Mesendoderm (in vitro differentiated cells): ENCODE results near the gene SLTM. TPM values are rescaled to one million over a fixed set of nuclear protein-coding genes. Genes with fewer than 3 reads are reported as not detected.
A peak's percentile ranks its signal among the peaks of the same experiment; 100 is the strongest.

ENCODE experiments used
- DNase-seq: peaks from one replicate; pipeline ENCODE4 v3.0.0; 2013
- H2AK5ac ChIP-seq: 2 replicates; pipeline ENCODE4 v1.6.1; 2013; ENCODE audit warnings: low read length, inconsistent platforms
- H2BK120ac ChIP-seq: 2 replicates; pipeline ENCODE4 v1.6.1; 2013; ENCODE audit warnings: low read depth, mild to moderate bottlenecking, low read length, moderate library complexity, mixed read lengths
- H2BK15ac ChIP-seq: replicated peaks from 2 replicates; pipeline ENCODE4 v1.6.1; 2013; ENCODE audit warnings: low read depth, mild to moderate bottlenecking, moderate library complexity
- H2BK5ac ChIP-seq: 2 replicates; pipeline ENCODE4 v1.6.1; 2013; ENCODE audit warnings: low read length, inconsistent platforms
- H3K18ac ChIP-seq: 2 replicates; pipeline ENCODE4 v1.6.1; 2013; ENCODE audit warnings: mild to moderate bottlenecking, low read length, mixed read lengths
- H3K23ac ChIP-seq: one replicate; pipeline ENCODE4 v1.6.1; 2013; ENCODE audit warnings: low read length
- H3K27ac ChIP-seq: 2 replicates; pipeline ENCODE4 v1.5.1; 2013; ENCODE audit warnings: low read depth, mild to moderate bottlenecking, inconsistent platforms, low read length, moderate library complexity
- H3K27me3 ChIP-seq: 2 replicates; pipeline ENCODE4 v1.6.1; 2013; ENCODE audit warnings: low read length, control low read depth, mild to moderate bottlenecking, inconsistent platforms; ENCODE audit not compliant: insufficient read depth, poor library complexity
- H3K36me3 ChIP-seq: 2 replicates; pipeline ENCODE4 v1.6.1; 2013; ENCODE audit warnings: low read length, inconsistent platforms; ENCODE audit not compliant: control insufficient read depth, insufficient read depth
- H3K4ac ChIP-seq: one replicate; pipeline ENCODE4 v1.6.1; 2013; ENCODE audit warnings: low read depth, mild to moderate bottlenecking, low read length, moderate library complexity
- H3K4me1 ChIP-seq: 2 replicates; pipeline ENCODE4 v1.6.1; 2013; ENCODE audit warnings: low read depth, low read length, inconsistent platforms; ENCODE audit not compliant: control insufficient read depth
- H3K4me2 ChIP-seq: 2 replicates; pipeline ENCODE4 v1.6.1; 2013; ENCODE audit warnings: low read length
- H3K4me3 ChIP-seq: 2 replicates; pipeline ENCODE4 v1.5.1; 2013; ENCODE audit warnings: mild to moderate bottlenecking, low read length
- H3K56ac ChIP-seq: one replicate; pipeline ENCODE4 v1.6.1; 2013; ENCODE audit warnings: low read length
- H3K79me1 ChIP-seq: 2 replicates; pipeline ENCODE4 v1.6.1; 2013; ENCODE audit warnings: low read length, inconsistent platforms
- H3K79me2 ChIP-seq: 2 replicates; pipeline ENCODE4 v1.6.1; 2013; ENCODE audit warnings: mild to moderate bottlenecking, low read length; ENCODE audit not compliant: control insufficient read depth, insufficient read depth
- H3K9ac ChIP-seq: 2 replicates; pipeline ENCODE4 v1.6.1; 2013; ENCODE audit warnings: low read length, inconsistent platforms
- H4K5ac ChIP-seq: one replicate; pipeline ENCODE4 v1.6.1; 2013; ENCODE audit warnings: low read length
- H4K8ac ChIP-seq: one replicate; pipeline ENCODE4 v1.6.1; 2013; ENCODE audit warnings: low read depth, mild to moderate bottlenecking, control low read depth, low read length, moderate library complexity
- WGBS: extraction: QIAGEN DNeasy Blood & Tissue Kit; methylation state at CpG from one replicate; pipeline ENCODE4 v1.1.7; 2013; ENCODE audit warnings: low lambda C conversion rate, missing lambda C conversion rate; ENCODE audit not compliant: insufficient coverage; ENCODE audit errors: extremely low coverage; 5-methylcytosine and 5-hydroxymethylcytosine counted together
- polyA plus RNA-seq, 2 experiments: library from polyadenylated mRNA; stranded (reverse); fragments of 200-250 nt; gene quantifications; one replicate each; pipeline ENCODE4 v1.2.3, GENCODE V29; 2013

SLTM gene
- polyA plus RNA-seq (2013, experiment 1 of 2) = 111 TPM
- 111 TPM for polyA plus RNA-seq (2013, experiment 2 of 2)

DNA sequence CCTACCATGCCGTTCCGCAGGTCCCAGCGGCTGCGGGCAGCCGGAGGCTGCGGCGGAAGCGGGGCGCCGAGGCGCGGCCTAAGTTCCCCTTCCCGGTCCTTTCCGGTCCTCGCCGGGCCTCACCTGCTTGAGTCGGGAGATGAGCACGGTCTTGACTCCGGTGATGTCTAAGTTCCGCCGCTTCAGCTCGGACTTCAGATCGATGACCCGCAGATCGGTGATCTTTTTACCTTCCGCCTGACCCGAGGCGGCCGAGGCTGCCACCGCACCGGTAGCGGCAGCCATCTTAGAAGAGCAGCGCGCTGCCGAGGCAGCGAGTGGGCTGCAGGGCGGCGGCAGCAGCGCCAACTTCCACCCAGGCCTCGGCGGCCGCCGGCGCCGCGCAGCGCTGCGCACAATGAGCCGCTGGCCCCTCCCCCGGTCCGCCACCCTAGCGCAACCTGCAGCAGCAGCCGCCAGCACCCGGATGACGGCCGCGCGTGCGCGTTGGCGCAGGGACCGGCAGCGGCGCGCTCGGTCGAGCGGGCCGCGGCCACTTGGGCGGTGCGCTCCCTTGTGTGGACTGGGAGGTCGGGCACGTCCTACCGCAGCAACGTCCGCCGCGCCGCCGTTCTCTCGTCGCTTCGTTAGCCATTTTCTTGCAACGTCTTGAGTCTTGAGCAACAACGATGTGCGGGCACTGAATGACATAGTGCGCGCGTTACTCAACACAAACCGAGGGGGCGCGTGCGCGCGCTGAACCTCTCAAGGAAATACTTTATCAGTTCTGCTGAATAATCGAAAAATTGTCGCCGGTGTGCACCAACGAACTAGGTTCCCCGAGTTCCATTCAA is at the start of gene SLTM:
SLTM (minus strand) TSS at position 399 of the 833 bp plus-strand sequence; CDS start at position 285, 114 bp downstream.
- Histone ChIP-seq H3K27me3 (no peaks in the 10 kb centered on the region), H2BK15ac (no peak within 1 kb of the TSS), H3K9ac (peak within 1 kb of the TSS; percentile 100), H3K4me1 (no peaks in the 10 kb centered on the region), H3K23ac (peak within 1 kb of the TSS; percentile 97), H4K5ac (peak within 1 kb of the TSS; percentile 41), H4K8ac (peak within 1 kb of the TSS; percentile 58), H3K18ac (peak within 1 kb of the TSS; percentile 100), H2BK5ac (peak within 1 kb of the TSS; percentile 84), H3K56ac (peak within 1 kb of the TSS; percentile 99), H3K79me1 (no peaks in the 10 kb centered on the region), H3K4me2 (peak within 1 kb of the TSS; percentile 73), H3K27ac (peak within 1 kb of the TSS; percentile 99), H3K79me2 (peaks cover 30% of the 10 kb centered on the region), H3K36me3 (no peaks in the 10 kb centered on the region), H2BK120ac (peak within 1 kb of the TSS; percentile 90), H3K4ac (peak within 1 kb of the TSS; percentile 100), H3K4me3 (peak within 1 kb of the TSS; percentile 100), H2AK5ac (no peak within 1 kb of the TSS)
- WGBS = no CpG with 5 or more reads among the region's 101 CpGs
- DNase-seq = peak; percentile 97

DNA sequence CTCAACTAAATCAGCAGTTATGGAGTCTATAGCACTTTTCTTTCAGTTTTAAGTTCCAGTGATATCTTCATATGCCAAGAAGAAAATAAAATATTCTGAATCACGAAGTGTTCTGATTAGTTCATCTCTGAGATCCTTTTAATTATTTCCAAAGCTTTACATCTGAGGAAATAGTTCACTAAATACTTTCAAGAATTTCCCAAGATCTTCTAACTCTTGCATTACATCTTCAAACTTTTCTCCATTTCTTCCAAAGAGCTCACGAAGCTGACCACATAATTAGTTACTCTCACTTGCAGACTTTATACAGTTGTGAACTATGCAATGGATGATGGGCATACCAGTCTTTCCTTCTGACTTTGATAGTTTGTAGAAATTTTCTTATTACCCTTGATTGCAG is 49.8 kb upstream of the SLTM start:
- H3K4me2 ChIP-seq = no peak overlapping the region
- H3K4ac ChIP-seq = no peak overlapping the region
- DNase-seq = no peak
- no peaks in the 10 kb centered on the region for H3K79me1 ChIP-seq
- H3K9ac ChIP-seq = no peak overlapping the region
- no peak overlapping the region for H4K5ac ChIP-seq
- no peak overlapping the region for H2BK15ac ChIP-seq
- H3K23ac ChIP-seq = no peak overlapping the region
- no peak overlapping the region for H3K56ac ChIP-seq
- WGBS = no CpG with 5 or more reads among the region's 2 CpGs
- no peak overlapping the region for H3K4me3 ChIP-seq
- no peak overlapping the region for H2BK5ac ChIP-seq
- no peaks in the 10 kb centered on the region for H3K36me3 ChIP-seq
- H4K8ac ChIP-seq = no peak overlapping the region
- no peak overlapping the region for H2AK5ac ChIP-seq
- H3K18ac ChIP-seq = no peak overlapping the region
- peaks cover 3% of the 10 kb centered on the region for H3K79me2 ChIP-seq
- no peak overlapping the region for H3K27ac ChIP-seq
- no peaks in the 10 kb centered on the region for H3K27me3 ChIP-seq
- H2BK120ac ChIP-seq = no peak overlapping the region
- peaks cover 2% of the 10 kb centered on the region for H3K4me1 ChIP-seq

DNA sequence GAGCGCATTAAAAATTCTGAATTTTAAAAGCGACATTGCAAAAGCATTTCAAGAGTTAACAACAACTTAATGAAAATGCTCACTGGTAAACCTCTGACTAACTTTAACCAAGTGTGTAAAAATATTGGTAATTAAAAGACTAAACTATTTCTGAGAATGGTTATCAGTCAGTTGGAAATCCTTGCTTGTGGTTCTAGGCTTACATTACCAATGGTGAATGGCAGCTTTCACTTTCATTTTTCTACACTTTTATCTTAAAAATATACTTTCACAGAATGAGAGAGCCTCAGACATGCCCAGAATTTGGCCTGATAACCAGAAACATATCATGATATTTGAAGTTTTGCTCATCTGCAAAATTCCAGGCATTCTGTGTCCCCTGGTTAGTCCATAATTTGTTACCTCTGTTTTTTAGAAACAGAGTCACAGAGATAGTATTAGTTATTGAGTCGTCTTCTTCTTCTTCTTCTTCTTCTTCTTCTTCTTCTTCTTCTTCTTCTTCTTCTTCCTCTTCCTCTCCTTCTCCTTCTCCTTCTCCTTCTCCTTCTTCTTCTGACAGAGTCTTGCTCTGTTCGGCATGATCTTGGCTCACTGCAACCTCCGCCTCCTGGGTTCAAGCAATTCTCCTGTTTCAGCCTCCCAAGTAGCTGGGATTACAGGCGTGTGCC is 48.5 kb upstream of the SLTM start:
- peaks cover under 1% of the 10 kb centered on the region for H3K4me1 ChIP-seq
- H4K8ac ChIP-seq = no peak overlapping the region
- no peak overlapping the region for H3K23ac ChIP-seq
- H3K27ac ChIP-seq = no peak overlapping the region
- H3K56ac ChIP-seq = no peak overlapping the region
- no peak overlapping the region for H2AK5ac ChIP-seq
- H3K4me3 ChIP-seq = no peak overlapping the region
- H3K36me3 ChIP-seq = no peaks in the 10 kb centered on the region
- no peak overlapping the region for H2BK15ac ChIP-seq
- no peak overlapping the region for H2BK120ac ChIP-seq
- H3K27me3 ChIP-seq = no peaks in the 10 kb centered on the region
- H3K9ac ChIP-seq = no peak overlapping the region
- H2BK5ac ChIP-seq = no peak overlapping the region
- no peaks in the 10 kb centered on the region for H3K79me1 ChIP-seq
- H3K4me2 ChIP-seq = no peak overlapping the region
- no peaks in the 10 kb centered on the region for H3K79me2 ChIP-seq
- no peak overlapping the region for H3K18ac ChIP-seq
- no CpG with 5 or more reads among the region's 6 CpGs for WGBS
- H3K4ac ChIP-seq = no peak overlapping the region
- H4K5ac ChIP-seq = no peak overlapping the region
- no peak for DNase-seq

DNA sequence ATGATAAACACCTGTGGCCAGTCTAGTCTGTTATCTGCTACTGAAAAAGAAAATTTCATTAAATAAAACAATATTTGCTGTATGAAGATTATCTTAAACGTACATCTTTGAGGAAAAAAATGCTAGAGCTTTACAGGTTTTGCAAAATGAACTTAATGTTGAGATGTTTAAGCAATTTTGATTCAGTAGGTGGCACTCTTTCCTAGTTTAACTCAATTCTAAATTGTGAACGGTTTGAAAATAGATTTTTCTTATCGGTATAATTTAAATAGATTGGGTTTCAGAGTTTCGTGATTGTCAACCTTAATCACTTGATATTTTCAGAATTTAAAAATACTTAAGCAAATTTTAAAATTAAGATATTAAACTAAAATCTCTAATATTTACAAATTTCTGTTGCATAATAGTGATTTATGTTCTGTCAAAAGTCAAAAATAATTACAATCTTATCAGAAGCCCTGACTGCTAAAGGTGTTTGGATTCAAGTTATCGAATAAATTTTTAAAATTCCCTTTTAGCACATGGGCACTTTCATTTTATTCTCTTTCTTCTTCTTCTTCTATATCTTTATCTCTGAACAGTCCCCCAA is 47.0 kb upstream of the SLTM start:
- no CpG with 5 or more reads among the region's 5 CpGs for WGBS
- H3K9ac ChIP-seq = no peak overlapping the region
- no peak overlapping the region for H3K23ac ChIP-seq
- H3K27me3 ChIP-seq = no peaks in the 10 kb centered on the region
- H4K5ac ChIP-seq = no peak overlapping the region
- H3K4me2 ChIP-seq = no peak overlapping the region
- H3K4me3 ChIP-seq = no peak overlapping the region
- no peak overlapping the region for H3K18ac ChIP-seq
- H3K56ac ChIP-seq = no peak overlapping the region
- H2BK5ac ChIP-seq = no peak overlapping the region
- H2BK120ac ChIP-seq = no peak overlapping the region
- H3K79me1 ChIP-seq = no peaks in the 10 kb centered on the region
- H2BK15ac ChIP-seq = no peak overlapping the region
- no peak overlapping the region for H4K8ac ChIP-seq
- H3K4ac ChIP-seq = no peak overlapping the region
- H3K79me2 ChIP-seq = no peaks in the 10 kb centered on the region
- H3K36me3 ChIP-seq = no peaks in the 10 kb centered on the region
- no peaks in the 10 kb centered on the region for H3K4me1 ChIP-seq
- H3K27ac ChIP-seq = no peak overlapping the region
- DNase-seq = no peak
- no peak overlapping the region for H2AK5ac ChIP-seq

DNA sequence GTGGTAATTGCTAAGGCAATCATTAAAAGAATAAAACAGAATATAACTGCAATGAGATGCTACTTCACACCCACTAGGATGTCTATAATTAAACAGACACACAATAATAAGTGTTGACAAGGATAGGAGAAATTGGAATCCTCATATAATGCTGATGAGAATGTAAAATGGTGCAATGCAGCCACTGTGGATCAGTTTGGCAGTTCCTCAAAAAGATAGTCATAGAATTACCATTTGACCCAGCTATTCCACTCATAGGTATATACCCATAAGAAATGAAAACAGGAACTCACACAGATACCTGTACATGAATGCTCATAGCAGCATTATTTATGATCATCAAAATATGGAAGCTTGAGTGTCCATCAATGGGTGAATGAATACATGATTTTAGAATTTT is 44.4 kb upstream of the SLTM start:
- Histone ChIP-seq H3K4me2 (no peak overlapping the region), H3K27ac (no peak overlapping the region), H3K36me3 (no peaks in the 10 kb centered on the region), H3K27me3 (no peaks in the 10 kb centered on the region), H3K4ac (no peak overlapping the region), H2BK15ac (no peak overlapping the region), H3K9ac (no peak overlapping the region), H3K79me1 (no peaks in the 10 kb centered on the region), H3K23ac (no peak overlapping the region), H3K4me3 (no peak overlapping the region), H4K8ac (no peak overlapping the region), H2AK5ac (no peak overlapping the region), H4K5ac (no peak overlapping the region), H2BK5ac (no peak overlapping the region), H3K56ac (no peak overlapping the region), H3K4me1 (no peaks in the 10 kb centered on the region), H2BK120ac (no peak overlapping the region), H3K79me2 (no peaks in the 10 kb centered on the region), H3K18ac (no peak overlapping the region)
- no peak for DNase-seq
